Raji (cell line): Measurements from ENCODE around the gene MYH14.

Experiments
- POLR2A ChIP-seq: IDR thresholded peaks from 2 replicates; pipeline ENCODE4 v1.6.1; 2011; ENCODE audit warnings: low read depth, low read length, control low read depth; ENCODE audit not compliant: insufficient read depth

MYH14 gene

GRCh38 chr19:50181121-50181520, 22.3 kb upstream of the MYH14 start:
- TF ChIP-seq POLR2A = no peak

GRCh38 chr19:50184196-50184595, 19.2 kb upstream of the MYH14 start:
- no peak for TF ChIP-seq POLR2A

DNA sequence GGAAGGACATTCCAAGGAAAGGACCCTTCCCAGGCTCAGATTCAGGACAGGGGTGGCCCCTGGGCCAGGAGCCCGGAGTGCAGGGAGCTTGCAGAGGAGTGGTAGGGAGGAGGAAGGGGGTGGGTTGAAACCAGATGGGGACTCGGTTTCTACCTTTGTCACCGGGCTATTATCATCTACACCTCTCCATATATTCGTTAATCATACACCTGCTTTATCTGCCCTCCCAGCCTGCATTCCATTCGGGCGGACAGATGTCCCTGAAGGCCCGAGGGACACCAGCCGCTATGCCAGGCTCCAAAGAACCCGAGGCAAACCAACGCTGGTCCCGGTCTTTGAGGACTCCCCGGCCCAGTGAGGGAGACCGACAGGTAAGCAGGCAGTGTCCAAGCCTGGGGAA, 15.5 kb upstream of the MYH14 start:
- TF ChIP-seq POLR2A = no peak

- no peak for TF ChIP-seq POLR2A
Measured at GRCh38 chr19:50189331-50189730, 14.1 kb upstream of the MYH14 start.

GRCh38 chr19:50190439-50190891, 13.0 kb upstream of the MYH14 start:
- no peak for TF ChIP-seq POLR2A

DNA sequence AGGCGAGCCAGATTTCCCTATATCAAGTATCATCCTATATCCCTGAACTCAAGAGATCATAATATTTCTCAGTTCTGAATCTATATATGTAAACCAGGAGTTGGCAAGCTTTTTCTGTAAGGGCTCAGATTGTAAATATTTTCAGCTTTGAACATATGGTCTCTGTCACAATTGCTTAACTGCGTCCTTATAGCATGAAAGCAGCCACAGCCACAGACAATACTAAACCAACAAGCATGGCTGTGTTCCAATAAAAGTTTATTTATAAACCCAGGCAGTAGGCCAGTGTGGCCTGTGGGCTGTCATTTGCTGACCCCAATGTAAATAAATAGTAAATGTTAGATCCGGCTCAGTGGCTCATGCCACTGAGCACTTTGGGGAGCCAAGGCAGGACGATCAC, 12.2 kb upstream of the MYH14 start:
- TF ChIP-seq POLR2A = no peak

- TF ChIP-seq POLR2A = no peak
Measured at GRCh38 chr19:50192463-50193211, 10.8 kb upstream of the MYH14 start.

GRCh38 chr19:50195224-50195623, 8.2 kb upstream of the MYH14 start:
- no peak for TF ChIP-seq POLR2A

DNA sequence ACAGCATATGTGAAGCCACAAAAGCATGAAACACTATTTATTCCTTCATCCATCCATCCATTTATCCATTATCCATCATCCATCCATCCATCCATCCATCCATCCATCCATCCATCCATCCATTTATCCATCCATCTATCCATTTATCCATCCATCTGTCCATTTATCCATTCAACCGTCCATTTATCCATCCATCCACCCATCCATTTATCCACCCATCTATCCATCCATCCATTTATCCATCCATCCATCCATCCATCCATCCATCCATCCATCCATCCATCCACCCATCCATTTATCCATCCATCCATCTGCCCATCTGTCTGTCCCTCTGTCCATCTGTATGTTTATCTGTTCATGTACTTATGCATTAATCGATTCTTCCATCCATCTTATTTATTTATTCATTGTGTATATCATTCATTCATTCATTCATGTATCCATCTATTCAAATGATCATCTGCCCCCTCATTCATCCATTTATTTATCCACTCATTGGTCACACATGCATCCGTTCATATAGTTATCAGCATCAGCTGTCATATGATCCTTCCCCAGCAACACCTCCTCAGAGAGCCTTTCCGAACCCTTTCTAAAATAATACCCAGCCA, 7.0 kb upstream of the MYH14 start:
- TF ChIP-seq POLR2A = no peak

DNA sequence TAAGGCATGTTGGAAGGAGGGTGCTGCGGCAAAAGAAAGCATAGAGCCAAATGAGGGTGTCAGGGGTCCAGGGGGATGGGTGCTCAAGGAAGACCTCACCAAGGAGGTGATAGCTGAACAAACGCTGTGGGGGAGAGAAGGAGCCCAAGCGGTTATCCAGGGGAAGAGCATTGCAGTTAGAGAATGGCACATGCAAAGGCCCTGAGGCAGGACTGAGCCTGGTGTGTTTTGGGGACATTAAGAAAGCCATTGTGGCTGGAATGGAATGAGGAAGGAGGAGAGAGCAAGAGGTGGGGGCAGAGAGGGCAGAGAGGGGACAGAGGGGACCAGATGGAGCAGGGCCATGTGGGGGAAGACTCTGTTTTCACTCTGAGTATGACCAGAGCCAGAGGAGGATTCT, 6.1 kb upstream of the MYH14 start:
- no peak for TF ChIP-seq POLR2A

GRCh38 chr19:50198431-50199258, 4.8 kb upstream of the MYH14 start:
- TF ChIP-seq POLR2A = no peak

DNA sequence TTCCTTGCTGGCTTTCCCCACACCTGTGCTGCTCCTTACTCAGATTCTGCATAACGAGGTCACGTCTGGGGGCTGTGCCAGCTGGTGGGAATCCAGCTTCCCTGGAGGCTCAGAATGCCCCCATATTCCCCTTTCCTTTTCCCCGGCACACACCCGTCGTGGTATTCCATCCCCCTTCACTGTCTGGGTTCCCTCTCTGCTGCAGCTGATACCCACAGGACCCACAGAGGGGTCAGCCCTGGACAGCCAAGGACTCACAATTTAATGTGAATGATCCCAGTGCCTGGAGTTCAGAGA, 4.2 kb upstream of the MYH14 start:
- no peak for TF ChIP-seq POLR2A

- no peak for TF ChIP-seq POLR2A
Measured at GRCh38 chr19:50202386-50202785, 1.0 kb upstream of the MYH14 start.

DNA sequence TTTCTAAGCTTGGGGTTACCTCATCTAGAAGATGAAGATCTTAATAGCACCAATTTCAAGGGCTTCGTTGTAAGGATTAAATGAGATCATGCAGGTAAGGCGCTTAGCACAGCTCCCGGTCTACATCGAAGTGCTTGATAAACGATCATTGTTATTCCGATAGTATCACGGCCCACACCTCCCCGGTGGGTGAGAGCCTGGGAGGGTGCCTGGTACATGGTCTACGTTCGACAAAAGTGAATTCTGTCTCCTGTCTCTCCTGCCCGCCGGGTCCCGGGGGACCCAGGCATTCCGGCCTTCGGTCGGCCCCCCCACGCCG, 501 bp upstream of the MYH14 start:
- TF ChIP-seq POLR2A = no peak

- no peak for TF ChIP-seq POLR2A
Measured at GRCh38 chr19:50204081-50204428, 633 bp downstream of the MYH14 start.
